Endothelial cell of umbilical vein (primary cell): ENCODE data around the gene G6PC1. TPM values are rescaled to one million over a fixed set of nuclear protein-coding genes. Genes with fewer than 3 reads are reported as not detected.

Experiments used
- BruUV-seq: library from RNA; stranded (reverse); fragments of 400-500 nt; replicated peaks from 2 replicates; lab custom pipeline; 2021; lab: Mats Ljungman, UMichigan
- CTCF ChIA-PET: fragments of 300-600, 350-600 bp; sonication (Branson Sonifier 250); formaldehyde crosslinking; loops from one replicate; lab custom pipeline; 2021; ENCODE audit warnings: antibody characterized with exemption, inconsistent platforms; lab: Charles Lee
- POLR2A ChIA-PET: fragments of 300-600, 350-600 bp; sonication (Branson Sonifier 250); formaldehyde crosslinking; loops from one replicate; lab custom pipeline; 2021; ENCODE audit warnings: antibody characterized with exemption, inconsistent platforms; lab: Charles Lee
- DNase-seq: peaks from one replicate; pipeline ENCODE4 v3.0.0-alpha.2; 2011; ENCODE audit warnings: low read depth, low spot score
- FAIRE-seq: peaks from 2 replicates; lab custom pipeline; 2011; peaks lifted over from hg19 to GRCh38; lab: Jason Lieb, UNC
- H2AFZ ChIP-seq: 2 replicates; pipeline ENCODE4 v1.6.0; 2012; ENCODE audit warnings: low read depth, low read length, control low read depth, inconsistent platforms
- H3K27ac ChIP-seq: 2 replicates; pipeline ENCODE4 v1.5.1; 2011; ENCODE audit warnings: low read depth, mild to moderate bottlenecking, control low read depth, low read length, moderate library complexity; ENCODE audit not compliant: insufficient read depth
- H3K27me3 ChIP-seq, 2 experiments: 2 replicates each; pipeline versions ENCODE4 v1.6.0 to v1.6.1; 2011; ENCODE audit warnings: low read length in 2 of 2, mixed read lengths in 1 of 2; ENCODE audit not compliant: control insufficient read depth in 2 of 2, insufficient read depth in 2 of 2
- H3K36me3 ChIP-seq, 2 experiments: 2 replicates in 1 of 2; 3 replicates in 1 of 2; pipeline ENCODE4 v1.5.1; 2011; ENCODE audit warnings: low read length in 2 of 2, mild to moderate bottlenecking in 1 of 2, moderate library complexity in 1 of 2; ENCODE audit not compliant: control insufficient read depth in 2 of 2, insufficient read depth in 2 of 2; ENCODE audit errors: extremely low read depth in 1 of 2
- H3K4me1 ChIP-seq: 3 replicates; pipeline ENCODE4 v1.5.1; 2011; ENCODE audit warnings: mild to moderate bottlenecking, low read length; ENCODE audit not compliant: control insufficient read depth, insufficient read depth; ENCODE audit errors: extremely low read depth
- H3K4me2 ChIP-seq: 2 replicates; pipeline ENCODE4 v1.6.1; 2011; ENCODE audit warnings: low read length, control low read depth, mixed read lengths; ENCODE audit not compliant: insufficient read depth
- H3K4me3 ChIP-seq, 3 experiments: fragments of 200-600 bp in 1 of 3; sonication (generic), shearing (Covaris generic) in 1 of 3; replicated peaks in 1 of 3; 2 replicates each; pipeline ENCODE4 v1.5.1; 2011 to 2016; ENCODE audit warnings: control low read depth in 3 of 3, low read length in 3 of 3, mild to moderate bottlenecking in 2 of 3, inconsistent platforms in 1 of 3, low read depth in 1 of 3, moderate library complexity in 1 of 3; ENCODE audit not compliant: insufficient read depth in 1 of 3
- H3K79me2 ChIP-seq: 2 replicates; pipeline ENCODE4 v1.6.0; 2012; ENCODE audit warnings: low read length, inconsistent platforms; ENCODE audit not compliant: control insufficient read depth, insufficient read depth
- H3K9ac ChIP-seq: replicated peaks from 2 replicates; pipeline ENCODE3; 2011; ENCODE audit warnings: low read length, control low read depth; ENCODE audit not compliant: insufficient read depth; ENCODE audit errors: extremely low read depth
- H3K9me1 ChIP-seq: replicated peaks from 3 replicates; pipeline ENCODE4 v1.6.0; 2011; ENCODE audit warnings: mild to moderate bottlenecking, low read length; ENCODE audit not compliant: control insufficient read depth, insufficient read depth; ENCODE audit errors: extremely low read depth
- H3K9me3 ChIP-seq: replicated peaks from 2 replicates; pipeline ENCODE4 v1.5.1; 2012; ENCODE audit warnings: low read length, inconsistent platforms; ENCODE audit not compliant: control insufficient read depth, insufficient read depth
- H4K20me1 ChIP-seq: replicated peaks from 2 replicates; pipeline ENCODE3; 2011; ENCODE audit warnings: mild to moderate bottlenecking, low read length; ENCODE audit not compliant: control insufficient read depth, insufficient read depth; ENCODE audit errors: extremely low read depth
- CTCF ChIP-seq, 2 donors: IDR thresholded peaks; 1 replicate in 1 of 2; 2 replicates in 1 of 2; pipeline ENCODE4 v1.5.1; 2011; ENCODE audit warnings: low read length in 2 of 2, mild to moderate bottlenecking in 2 of 2, moderate library complexity in 2 of 2, control low read depth in 1 of 2, inconsistent platforms in 1 of 2, low read depth in 1 of 2; ENCODE audit not compliant: insufficient read depth in 1 of 2; ENCODE audit errors: extremely low read depth in 1 of 2
- EZH2 ChIP-seq: IDR thresholded peaks from 2 replicates; pipeline ENCODE4 v1.6.1; 2012; ENCODE audit warnings: borderline replicate concordance, low read depth, mild to moderate bottlenecking, moderate library complexity, low read length, inconsistent platforms; ENCODE audit not compliant: severe bottlenecking
- FOS ChIP-seq: IDR thresholded peaks from 2 replicates; pipeline ENCODE4 v1.6.1; 2011; ENCODE audit warnings: mild to moderate bottlenecking, low read length, moderate library complexity, borderline replicate concordance; ENCODE audit not compliant: insufficient read depth
- GATA2 ChIP-seq: IDR thresholded peaks from 2 replicates; pipeline ENCODE4 v1.7.0; 2011; ENCODE audit warnings: low read depth, mild to moderate bottlenecking, moderate library complexity, mixed read lengths, low read length; ENCODE audit not compliant: insufficient read length, insufficient read depth
- JUN ChIP-seq: IDR thresholded peaks from 2 replicates; pipeline ENCODE4 v1.6.1; 2011; ENCODE audit warnings: borderline replicate concordance, low read depth; ENCODE audit not compliant: insufficient read length, insufficient read depth
- MAX ChIP-seq: IDR thresholded peaks from 2 replicates; pipeline ENCODE4 v1.6.1; 2011; ENCODE audit not compliant: insufficient read depth, insufficient read length
- MYC ChIP-seq: IDR thresholded peaks from one replicate; pipeline ENCODE4 v1.6.1; 2011; ENCODE audit warnings: mild to moderate bottlenecking, low read depth, low read length
- POLR2A ChIP-seq: IDR thresholded peaks from 2 replicates; pipeline ENCODE4 v1.6.1; 2012; ENCODE audit warnings: low read depth, mild to moderate bottlenecking, control low read depth, low read length
- POLR2AphosphoS5 ChIP-seq: IDR thresholded peaks from 2 replicates; pipeline ENCODE4 v1.6.1; 2012; ENCODE audit warnings: low read depth, mild to moderate bottlenecking, control low read depth, low read length, moderate library complexity; ENCODE audit not compliant: insufficient read depth
- dilution Hi-C: fragments of 300-500 bp; cut with MboI; formaldehyde crosslinking; loops from one replicate; pipeline ENCODE4 v1.15.0; 2019; ENCODE audit warnings: low sequenced_read_pairs; ENCODE audit not compliant: extremely low pct_ligation_motif_present
- intact Hi-C: fragments of 100-400 bp; cut with micrococcal nuclease; formaldehyde crosslinking; loops from one replicate; pipeline ENCODE4 v1.10.0; 2022
- polyA plus RNA-seq, 4 experiments: library from polyadenylated mRNA; depleted of rRNA in 3 of 4; stranded (reverse) in 3 of 4; unstranded in 1 of 4; fragments of >200 nt; gene quantifications; 2 replicates each; pipeline versions ENCODE4 v1.2.1 to v1.2.3, GENCODE V29; 2011 to 2012; ENCODE audit warnings: missing spikeins in 1 of 4
- total RNA-seq: library from RNA; stranded (reverse); gene quantifications from 2 replicates; pipeline ENCODE4 v1.2.3, GENCODE V29; 2021

The G6PC1 gene
- total and polyA plus RNA-seq, 2 donors (not counting 3 experiments of a cell fraction or from before 2014, with no cell fraction given), result not detected

- Histone ChIP-seq H3K27me3 (peaks cover 5 to 7% of the 10 kb centered on the region in 2 experiments), H3K27ac (no peak overlapping the region), H3K36me3 (no peaks in the 10 kb centered on the region), H4K20me1 (no peaks in the 10 kb centered on the region), H3K79me2 (no peaks in the 10 kb centered on the region), H3K9ac (no peak overlapping the region), H2AFZ (no peak overlapping the region), H3K4me3 (no peak overlapping the region), H3K9me1 (no peaks in the 10 kb centered on the region), H3K4me2 (no peak overlapping the region), H3K4me1 (no peaks in the 10 kb centered on the region), H3K9me3 (no peaks in the 10 kb centered on the region)
- ChIA-PET CTCF (interaction anchor here (1.4 to 4.0 kb wide), 3 partner anchors 13 to 51 kb away, joined by 3 to 19 read pairs (median 4); no protein-coding TSS in a partner anchor), POLR2A (no interaction called here)
- no peak for DNase-seq
- intact Hi-C loops, result no loop called here
- FAIRE-seq, result no peak
- no peak for TF ChIP-seq MAX
- no peak for TF ChIP-seq POLR2AphosphoS5
- TF ChIP-seq EZH2, result no peak
- no peak for TF ChIP-seq FOS
- TF ChIP-seq CTCF (IDR thresholded peaks at IDR 0.05; ENCODE audit: extremely low read depth in 1 of 2, insufficient read depth in 1 of 2, low read depth in 1 of 2, low read length in 2 of 2), result no peak
- no peak for TF ChIP-seq GATA2
- no peak for TF ChIP-seq MYC
- TF ChIP-seq POLR2A, result no peak
- no peak for TF ChIP-seq JUN
- no TSS peak for BruUV-seq
- dilution Hi-C loops, result no loop called here
Measured at GRCh38 chr17:42878123-42878880, 22.3 kb upstream of the G6PC1 start.
